GM21515 (cell line): ENCODE data around the gene RCAN1.
"Not testable (repeated sequence)": the region's sequence is repeated elsewhere in the genome, so short reads cannot be mapped to it uniquely, and the experiment has no call there.

ENCODE experiments used
- ATAC-seq: cut with Tn5 transposase; IDR thresholded peaks from one replicate; pipeline ENCODE4 v1.9.1; 2021; ENCODE audit not compliant: unreplicated experiment

Gene RCAN1

DNA sequence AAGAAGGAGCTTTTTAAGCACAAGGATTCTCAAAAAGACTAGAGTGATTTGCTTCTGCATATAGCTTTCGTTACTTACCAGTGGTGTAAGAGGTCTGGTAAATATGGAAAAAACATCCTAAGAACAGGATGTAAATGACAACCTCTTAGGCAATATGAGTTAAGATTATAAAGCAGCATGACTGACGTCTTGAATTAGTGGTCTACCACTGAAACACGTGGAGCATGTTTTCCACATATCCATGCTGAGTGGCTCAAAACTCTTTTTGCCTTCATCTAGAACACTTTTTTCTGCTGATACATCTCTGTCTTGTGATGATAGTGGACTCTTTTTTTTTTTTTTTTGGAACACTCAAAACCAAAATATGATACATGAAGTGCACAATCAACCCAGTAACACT is 44.6 kb downstream of the RCAN1 start:
- ATAC-seq, result no peak

DNA sequence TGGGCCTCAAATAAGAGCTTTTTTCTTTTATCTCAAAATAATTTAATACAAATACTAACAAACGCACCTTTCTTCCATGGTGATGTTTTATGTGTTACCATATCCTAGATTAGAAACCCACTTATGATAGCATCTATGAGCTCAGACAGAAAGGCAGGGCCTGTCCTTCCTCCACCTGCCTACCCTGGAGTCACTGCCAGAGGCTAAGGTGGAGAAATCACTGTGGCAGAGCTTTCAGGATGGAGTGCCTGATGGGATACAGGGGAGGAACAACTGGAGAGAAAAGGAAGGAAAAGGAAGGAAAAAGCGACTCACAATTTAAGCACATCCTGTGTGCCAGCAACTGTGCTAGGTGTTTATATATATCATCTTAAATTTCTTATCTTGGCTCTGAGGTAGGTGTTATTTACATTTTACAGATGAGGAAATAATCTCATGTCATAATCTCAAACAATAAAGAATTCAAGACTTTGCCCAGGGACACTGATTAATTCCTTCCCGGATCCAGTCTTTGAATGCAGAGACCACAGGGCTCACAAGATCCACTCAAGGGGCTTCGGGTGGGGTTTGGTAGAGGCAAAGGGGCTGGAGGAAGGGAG is 45.4 kb downstream of the RCAN1 start:
- ATAC-seq, result no peak

DNA sequence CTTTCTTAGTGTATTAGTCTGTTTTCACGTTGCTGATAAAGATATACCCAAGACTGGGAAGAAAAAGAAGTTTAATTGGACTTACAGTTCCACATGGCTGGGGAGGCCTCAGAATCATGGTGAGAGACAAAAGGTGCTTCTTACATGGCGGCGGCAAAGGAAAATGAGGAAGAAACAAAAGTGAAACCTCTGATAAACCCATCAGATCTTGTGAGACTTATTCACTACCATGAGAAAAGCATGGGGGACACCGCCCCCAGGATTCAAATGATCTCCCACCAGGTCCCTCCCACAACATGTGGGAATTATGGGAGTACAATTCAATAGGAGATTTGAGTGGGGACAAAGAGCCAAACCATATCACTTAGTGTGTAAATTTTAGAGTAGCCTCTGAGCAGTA is 46.1 kb downstream of the RCAN1 start:
- ATAC-seq, result not testable (repeated sequence)

DNA sequence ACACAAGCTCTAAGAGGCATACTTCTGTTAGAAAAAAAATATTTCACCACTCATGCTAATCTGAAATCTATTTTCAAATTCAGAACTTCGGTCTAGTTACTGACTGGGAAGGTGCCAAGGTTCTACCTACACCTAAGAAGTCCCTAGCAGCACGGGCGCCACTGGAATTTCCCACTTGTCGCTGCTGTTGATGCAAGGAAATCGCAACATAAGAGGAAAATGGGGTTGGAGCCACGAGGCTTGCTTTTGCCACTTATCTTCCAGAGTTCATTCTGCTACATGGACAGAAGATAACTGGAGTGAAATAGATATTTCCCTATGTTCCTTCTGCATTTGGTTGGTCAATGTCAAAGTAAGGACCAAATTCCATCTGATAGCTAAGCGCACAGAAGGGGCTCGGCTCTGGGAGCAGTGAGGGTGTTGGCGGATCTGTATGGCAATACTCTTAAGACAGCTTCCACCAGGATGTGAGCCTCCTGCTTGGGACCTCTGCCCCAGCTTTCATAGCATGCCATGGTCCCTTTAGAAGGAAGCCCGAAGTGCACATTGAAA is 47.2 kb downstream of the RCAN1 start:
- ATAC-seq, result no peak

DNA sequence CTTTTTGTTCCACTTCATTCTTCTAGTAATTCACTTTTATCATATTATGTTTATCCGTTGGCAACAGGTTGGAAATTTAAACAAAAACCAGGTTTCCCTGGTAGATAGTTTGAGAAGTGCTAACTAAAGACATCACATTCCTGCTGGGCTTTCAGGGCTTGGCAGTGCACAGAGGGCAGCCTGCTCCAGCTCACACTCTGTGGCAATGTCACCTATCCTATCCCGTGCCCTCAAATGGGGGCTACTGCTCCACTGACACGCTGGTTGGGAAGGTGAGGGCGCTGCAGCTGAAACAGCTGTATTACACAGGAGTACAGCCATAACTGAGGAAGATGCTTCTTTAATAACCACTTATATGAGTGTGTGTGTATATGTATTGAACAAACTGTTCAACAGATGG is 49.7 kb downstream of the RCAN1 start:
- ATAC-seq, result no peak

DNA sequence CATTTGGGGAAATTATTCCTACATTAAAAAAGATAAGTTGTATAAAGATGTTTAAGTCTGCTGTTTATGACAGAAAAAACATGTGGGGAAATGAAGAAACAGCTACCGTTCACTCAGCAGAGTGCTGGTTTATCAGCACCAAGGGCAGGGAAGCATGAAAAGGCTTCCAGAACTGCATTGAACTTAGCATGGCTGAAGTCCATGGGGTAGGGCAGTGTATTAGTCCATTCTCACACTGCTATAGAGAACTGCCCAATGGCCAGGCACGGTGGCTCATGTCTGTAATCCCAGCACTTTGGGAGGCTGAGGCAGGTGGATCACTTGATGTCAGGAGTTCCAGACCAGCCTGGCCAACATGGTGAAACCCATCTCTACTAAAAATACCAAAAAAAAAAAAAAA is 51.5 kb downstream of the RCAN1 start:
- not testable (repeated sequence) for ATAC-seq

DNA sequence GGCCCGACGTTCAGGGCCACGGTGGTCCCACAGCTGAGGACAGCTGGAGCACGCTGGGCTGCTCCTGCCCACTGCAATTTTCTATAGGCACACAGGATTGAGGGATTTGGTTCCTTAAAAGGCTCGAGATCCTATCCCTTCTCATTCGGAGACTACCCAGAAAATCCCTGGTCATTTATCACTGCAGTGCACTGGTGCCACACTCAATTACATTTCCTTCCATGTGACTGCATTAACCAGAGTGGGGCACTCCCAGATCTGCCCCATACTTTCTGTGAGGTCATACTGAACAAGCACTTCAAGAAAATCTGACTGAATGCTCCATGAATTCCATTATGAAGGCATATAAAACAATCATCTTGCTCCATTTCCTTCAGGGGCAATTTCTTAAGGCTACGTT is 53.1 kb downstream of the RCAN1 start:
- ATAC-seq, result no peak

DNA sequence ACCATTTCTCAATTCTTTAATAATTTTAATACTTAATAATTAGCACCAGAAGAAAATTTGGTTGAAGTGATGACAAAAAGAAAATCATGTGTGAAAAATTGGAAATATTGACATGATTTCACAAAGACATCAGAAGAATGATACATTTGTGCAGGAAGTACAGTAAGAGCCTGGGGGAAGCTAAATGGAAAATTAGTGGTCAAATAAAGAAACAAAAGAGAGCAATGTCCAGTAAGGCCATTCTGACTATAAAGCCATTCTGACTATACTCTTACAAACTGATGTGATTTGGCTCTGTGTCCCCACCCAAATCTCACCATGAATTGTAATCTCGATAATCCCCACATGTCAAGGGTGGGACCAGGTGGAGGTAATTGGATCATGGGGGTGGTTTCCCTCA is 54.3 kb downstream of the RCAN1 start:
- ATAC-seq, result no peak

DNA sequence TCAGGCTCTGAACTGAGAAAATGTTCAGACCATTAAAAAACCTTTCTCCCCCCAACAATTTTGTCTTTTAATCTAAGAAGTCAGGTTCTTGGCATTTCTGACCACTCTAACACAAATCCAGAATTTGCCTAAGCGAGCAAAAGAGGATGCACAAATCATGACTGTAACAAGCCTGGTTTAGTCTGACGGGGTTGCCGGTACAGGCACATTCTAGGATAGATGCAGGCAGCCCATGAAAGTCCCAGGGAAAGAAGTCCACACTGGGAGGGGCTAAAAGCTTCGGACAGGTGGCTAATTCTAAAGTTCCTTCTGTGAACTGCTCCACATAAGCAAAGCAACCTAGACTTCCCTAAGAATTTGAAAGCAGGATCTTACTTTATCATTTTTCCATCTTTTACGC is 54.9 kb downstream of the RCAN1 start:
- ATAC-seq, result no peak

DNA sequence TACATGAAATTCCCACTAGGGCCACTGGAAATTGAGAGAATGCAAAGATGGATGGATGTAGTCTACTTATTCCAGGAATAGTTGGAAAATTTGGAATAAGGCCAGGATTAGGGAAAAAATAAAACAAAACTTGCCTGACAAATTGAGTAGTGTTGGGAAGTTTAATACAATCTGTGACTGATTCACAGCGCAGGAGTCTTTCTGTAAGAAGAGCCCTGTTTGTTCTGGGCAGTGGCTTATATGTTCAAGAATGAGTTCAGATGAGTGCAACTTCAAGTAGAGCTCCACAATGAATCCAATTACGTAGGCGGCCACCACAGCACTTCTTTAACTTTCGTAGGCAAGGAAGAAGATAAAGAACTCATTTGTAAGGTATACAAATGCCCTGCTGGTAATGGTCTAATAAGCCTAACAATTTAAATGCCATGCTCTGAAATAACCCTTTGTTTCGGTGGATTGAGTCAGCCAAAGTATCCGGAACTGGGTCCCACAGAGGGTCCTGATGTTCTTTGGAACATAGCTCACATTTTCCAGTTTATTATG is 55.8 kb downstream of the RCAN1 start:
- ATAC-seq, result no peak

DNA sequence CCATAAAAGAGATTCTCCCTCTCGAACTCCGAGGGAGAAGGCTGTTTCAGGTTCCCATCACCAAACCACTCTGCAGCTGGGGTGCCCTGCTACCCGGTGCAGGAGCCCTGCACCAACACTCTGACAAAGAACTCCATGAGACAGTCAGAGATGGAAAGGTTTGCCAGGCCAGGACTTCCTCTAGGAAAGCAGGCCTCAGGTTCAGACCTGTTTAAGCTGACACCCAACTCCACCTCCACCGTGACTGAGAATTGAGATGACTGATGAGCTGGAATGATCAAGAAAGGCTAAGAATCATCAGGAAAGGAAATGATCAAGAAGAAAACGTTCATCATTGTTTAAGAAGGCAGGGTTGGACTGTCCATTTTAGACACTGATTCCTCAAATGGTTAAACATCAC is 56.7 kb downstream of the RCAN1 start:
- ATAC-seq, result no peak

DNA sequence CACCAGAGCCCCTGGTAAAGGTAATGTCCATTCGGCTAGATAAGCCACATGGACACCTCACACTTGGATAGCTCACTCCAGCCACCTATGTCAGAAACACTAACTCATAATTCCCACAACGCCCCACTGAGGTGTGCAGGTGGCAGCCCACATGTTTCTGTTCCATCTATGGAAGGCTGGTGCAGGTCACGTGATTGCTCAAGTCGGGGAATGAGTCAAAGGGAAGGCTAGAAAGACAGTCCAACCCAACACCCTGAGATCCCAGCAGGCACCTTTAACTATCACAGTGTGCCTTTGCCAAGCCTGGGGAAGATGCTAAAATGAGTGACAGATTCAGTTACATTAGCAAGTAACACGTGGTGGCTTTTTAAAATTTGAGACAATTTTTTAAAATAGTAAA is 57.7 kb downstream of the RCAN1 start:
- no peak for ATAC-seq

DNA sequence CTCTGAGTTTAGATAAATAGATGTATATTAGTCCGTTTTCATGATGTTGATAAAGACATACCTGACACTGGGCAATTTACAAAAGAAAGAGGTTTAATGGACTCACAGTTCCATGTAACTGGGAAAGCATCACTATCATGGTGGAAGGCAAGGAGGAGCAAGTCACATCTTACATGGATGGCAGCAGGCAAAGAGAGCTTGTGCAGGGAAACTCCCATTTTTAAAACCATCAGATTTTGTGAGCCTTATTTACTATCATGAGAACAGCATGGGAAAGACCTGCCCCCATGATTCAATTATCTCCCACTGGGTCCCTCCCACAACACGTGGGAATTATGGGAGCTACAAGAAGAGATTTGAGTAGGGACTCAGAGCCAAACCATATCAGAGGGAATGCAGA is 60.2 kb downstream of the RCAN1 start:
- not testable (repeated sequence) for ATAC-seq

DNA sequence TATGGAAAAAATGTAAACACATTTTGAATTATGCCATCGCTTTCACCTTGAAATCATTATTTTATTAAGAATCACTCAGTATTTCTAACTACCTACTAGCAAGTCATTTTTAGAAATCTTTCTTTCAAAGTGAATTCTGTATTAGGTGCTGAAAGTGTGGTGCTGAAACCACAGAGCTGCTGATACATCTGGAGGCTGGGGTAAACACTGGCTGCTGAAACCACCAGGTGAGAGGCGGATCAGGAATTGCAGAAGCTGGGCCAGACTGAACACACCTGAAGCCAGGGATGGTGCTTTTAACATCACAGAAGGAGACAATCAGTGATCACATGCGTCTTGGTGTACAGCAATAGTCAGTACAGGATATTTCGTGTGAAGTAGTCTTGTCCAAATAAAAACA is 60.7 kb downstream of the RCAN1 start:
- no peak for ATAC-seq

DNA sequence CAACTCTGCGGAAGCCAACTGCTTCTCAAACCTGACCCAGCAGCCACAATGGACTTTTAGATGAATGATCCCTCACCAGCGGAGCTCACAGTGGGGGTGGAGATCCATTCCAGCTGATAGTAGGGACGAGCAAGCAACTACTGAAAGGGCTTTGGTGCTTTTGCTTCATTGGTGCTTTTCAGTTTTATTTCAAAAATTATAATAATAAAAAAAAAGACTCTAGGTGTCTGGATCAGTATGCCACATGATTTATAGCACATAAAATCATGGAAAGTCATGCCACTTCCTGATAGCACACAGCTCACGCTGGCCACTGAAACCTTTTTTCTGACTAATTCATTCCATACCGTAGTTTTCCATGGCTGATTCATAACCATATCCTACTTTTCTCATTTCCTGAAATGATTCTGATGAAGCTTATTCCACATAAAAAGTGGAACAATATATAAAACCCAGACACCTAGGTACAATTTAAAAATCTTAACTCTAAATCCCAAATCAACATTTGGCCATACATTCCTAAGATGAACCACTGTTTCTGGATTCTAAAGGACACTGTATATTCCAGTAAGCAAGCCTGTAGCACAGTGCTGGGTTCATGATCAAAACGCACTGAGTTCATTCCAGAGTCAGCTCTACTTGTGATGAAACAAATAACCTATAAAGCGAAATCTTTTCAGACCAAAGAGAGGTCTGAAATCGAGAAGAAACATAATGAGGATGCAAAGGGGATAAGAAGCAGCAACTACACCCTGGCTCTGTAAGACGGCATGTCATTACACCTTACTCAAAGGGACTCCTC is 61.6 kb downstream of the RCAN1 start:
- ATAC-seq, result no peak

DNA sequence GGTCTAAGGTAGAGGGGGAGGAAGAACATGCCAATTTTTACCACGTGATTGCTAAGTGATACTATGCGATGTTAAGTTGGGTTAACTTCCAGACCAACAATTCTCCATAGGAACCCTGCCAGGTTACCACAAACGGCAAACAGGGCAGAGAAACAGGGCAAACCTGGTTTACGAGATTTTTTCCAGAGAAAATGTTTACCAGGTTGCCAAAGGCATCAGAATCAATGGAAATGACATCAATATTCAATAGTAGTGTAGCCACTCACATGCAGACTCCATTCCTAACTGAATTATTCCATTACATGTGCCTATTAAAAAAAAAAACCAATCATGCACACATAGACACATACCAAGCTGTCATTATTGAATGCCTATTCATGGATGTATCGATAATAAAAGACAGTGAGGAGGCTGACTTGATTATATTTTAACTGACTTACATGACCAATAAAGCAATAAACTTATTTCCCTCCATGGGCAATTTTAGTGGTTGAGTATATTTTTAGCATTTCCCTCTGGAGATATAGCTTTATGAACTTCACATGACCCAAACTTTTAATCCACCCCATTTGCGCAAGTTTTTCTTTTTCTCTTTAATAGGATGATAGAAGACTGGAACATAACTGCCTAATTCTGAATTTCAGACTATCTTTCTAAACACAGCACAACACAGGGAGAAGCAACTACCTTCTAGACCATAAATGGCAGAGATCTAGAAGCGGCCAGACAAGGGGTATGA is 62.4 kb downstream of the RCAN1 start:
- ATAC-seq, result no peak

DNA sequence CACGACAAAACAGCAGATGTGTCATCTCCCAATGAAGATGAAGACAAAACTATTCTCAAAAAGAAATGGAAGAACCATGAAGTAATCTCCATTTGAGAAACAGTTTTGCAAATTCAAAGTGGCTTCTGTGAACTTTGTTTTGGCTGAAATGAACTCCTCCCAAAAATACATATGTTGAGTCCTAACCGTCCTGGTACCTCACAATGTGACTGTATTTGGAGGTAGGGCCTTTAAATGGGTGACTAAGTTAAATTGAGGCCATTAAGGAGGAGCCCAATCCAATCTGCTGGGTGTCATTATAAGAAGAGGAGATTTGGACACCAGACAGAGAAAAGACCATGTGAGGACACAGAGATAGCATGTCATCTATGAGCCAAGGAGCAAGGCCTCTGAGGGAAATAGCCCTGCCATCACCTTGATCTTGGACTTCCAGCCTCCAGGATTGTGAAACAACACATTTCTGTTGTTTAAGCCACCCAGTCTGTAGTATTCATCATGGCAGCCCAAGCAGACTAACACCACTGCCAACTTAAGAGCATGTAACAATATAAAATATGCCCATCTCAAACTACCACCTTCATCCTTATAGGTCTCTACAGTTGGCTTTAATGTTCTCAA is 64.6 kb downstream of the RCAN1 start:
- no peak for ATAC-seq

DNA sequence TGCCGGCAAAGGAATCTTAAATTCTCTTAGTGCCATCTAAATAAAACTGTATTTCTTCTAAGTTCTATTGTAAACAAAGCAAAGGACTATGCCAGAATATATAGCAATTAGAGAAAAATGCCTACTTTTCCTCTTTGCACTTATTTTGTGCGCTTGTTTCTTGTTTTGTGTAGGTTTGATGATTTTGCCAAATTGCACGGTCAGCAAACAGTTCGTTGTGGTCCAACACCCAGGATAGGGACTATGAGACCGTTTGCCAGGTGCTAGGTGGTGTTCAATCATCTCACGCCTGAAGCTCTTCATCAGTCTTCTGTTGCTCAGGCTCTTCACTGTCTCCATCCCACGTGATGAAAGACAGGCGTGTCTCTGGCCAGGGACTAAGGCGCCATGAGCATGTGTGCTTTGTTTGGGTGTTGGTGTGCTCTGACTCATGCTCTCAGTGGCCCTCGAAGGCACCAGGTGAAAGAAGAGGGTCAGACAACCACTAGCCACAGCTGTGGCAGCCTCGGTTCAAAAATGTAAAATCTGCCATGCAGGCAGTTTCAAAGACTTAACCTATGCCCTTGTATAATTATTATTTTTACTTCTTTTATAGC is 66.0 kb downstream of the RCAN1 start:
- no peak for ATAC-seq

DNA sequence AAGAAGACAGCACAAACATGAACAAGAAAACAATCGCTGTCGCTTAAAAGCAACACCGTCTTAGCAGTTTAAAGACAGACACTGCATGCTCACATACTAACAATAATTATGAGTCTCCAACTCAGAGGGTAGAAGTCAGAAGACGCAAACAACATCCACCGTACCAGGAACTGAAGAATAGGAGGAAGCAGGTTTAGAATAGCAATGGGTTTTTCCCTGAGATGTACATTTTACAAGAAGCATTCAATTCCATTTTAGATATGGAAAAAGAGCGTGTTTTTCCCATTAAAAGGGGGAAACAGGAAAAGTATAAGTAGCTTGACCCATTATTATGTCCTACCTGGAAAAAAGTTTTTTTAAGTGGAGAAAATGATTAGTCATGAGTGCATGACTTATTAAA is 68.4 kb downstream of the RCAN1 start:
- ATAC-seq, result no peak

DNA sequence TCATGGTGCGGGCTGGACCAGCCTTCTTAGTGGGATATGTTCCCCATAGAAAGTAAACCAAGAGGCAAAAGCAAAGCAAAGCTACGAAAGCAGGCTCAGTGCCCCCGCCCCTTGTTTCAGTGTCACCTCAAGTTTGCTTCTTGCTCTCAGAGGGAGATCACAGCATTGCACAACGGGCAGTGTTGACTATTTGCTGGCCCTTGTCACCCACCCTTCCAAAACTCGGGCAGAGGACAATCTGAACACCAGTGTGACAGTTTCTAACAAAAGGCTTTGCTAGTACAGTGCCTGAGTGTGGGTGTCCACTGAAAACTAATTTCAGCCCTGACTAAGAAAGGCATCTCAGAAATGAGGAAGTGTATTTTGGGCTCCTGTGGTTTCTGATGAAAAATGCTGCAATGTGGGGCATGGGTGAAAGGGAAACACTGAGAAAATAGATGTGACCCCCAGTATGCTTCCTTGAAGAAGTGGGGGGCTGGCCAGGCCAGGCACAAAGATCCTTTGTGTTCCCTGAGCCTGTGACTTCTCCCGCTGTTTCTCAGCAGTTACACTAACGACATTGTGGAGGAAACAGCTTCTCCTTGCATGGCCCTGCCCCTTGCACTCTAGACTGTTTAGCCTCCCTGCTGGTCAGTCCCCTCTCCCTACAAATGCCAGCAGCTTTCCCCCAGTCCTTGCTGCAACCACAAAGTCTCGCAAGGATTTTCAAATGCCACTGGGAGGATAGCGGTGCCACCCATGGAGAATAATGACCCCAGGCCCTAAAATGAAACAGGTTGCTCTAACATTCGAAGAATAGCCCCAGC is 69.6 kb downstream of the RCAN1 start:
- ATAC-seq, result peak; percentile 87
